Measurements from ENCODE around the gene RBKS. TPM values are rescaled to one million over a fixed set of nuclear protein-coding genes. Genes with fewer than 3 reads are reported as not detected.
"Not testable (repeated sequence)": the region's sequence is repeated elsewhere in the genome, so short reads cannot be mapped to it uniquely, and the experiment has no call there.

RBKS gene
- total and polyA plus RNA-seq, 3 experiments from 2014 or later, result 2.1 to 4.7 (median 2.9) TPM

- Mint-ChIP-seq H3K36me3 (peaks cover 0 to 15% (median 0%) of the 10 kb centered on the region in 3 donors), H3K27me3 (peaks cover 4 to 13% of the 10 kb centered on the region in 2 donors), H3K4me3 (peak overlapping the region in 6 of 7 donors; percentile 1 to 62 (median 9)), H3K9me3 (peaks cover 0 to 4% (median 2%) of the 10 kb centered on the region in 5 donors), H3K4me1 (peaks cover 35 to 53% (median 40%) of the 10 kb centered on the region in 3 donors), H3K27ac (peak overlapping the region in 5 of 8 donors; percentile 24 to 100 (median 38))
- DNase-seq, result no peak
- Histone ChIP-seq H3K27me3 (ENCODE audit: insufficient read depth, low read length, poor library complexity, severe bottlenecking) (no peaks in the 10 kb centered on the region), H3K4me1 (ENCODE audit: insufficient read depth, low read length) (peaks cover 38% of the 10 kb centered on the region), H3K9me3 (ENCODE audit: low read length) (no peaks in the 10 kb centered on the region), H3K4me3 (ENCODE audit: low read length) (no peak overlapping the region), H3K36me3 (ENCODE audit: insufficient read depth, low read length) (no peaks in the 10 kb centered on the region), H3K27ac (ENCODE audit: low read depth, low read length) (no peak overlapping the region)
- ChIA-PET POLR2A (no interaction called here), CTCF (no interaction called here)
Measured at GRCh38 chr2:27888790-27889189, 1.4 kb downstream of the RBKS start.

DNA sequence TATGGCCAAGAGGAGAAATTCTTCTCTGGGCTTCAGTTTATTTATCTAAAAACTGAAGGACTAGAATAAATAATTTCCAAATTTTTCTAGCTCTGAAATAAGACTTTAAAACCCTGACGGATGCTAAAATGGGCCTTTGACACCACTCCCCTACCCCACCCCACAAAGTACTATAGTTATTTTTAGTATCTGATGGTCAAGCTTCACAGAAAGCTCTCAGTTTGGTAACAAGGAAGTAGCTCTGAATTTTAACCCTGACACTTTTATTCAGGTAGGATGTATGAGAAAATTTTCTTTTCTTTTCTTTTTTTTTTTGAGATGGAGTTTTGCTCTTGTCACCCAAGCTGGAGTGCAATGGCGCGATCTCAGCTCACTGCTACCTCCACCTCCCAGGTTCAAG, 2.4 kb downstream of the RBKS start:
- CTCF ChIA-PET, result no interaction called here
- no peak overlapping the region for H3K27ac ChIP-seq (ENCODE audit: low read depth, low read length)
- no peaks in the 10 kb centered on the region for H3K9me3 ChIP-seq (ENCODE audit: low read length)
- no peaks in the 10 kb centered on the region for H3K36me3 ChIP-seq (ENCODE audit: insufficient read depth, low read length)
- POLR2A ChIA-PET, result no interaction called here
- H3K4me1 ChIP-seq (ENCODE audit: insufficient read depth, low read length), result peaks cover 31% of the 10 kb centered on the region
- Mint-ChIP-seq H3K4me1 (peaks cover 30 to 46% (median 32%) of the 10 kb centered on the region in 3 donors), H3K27me3 (peaks cover 4 to 13% of the 10 kb centered on the region in 2 donors), H3K36me3 (peaks cover 0 to 15% (median 0%) of the 10 kb centered on the region in 3 donors), H3K4me3 (no peak overlapping the region), H3K27ac (peak overlapping the region in 1 of 8 donors; percentile 100), H3K9me3 (peaks cover 0 to 4% (median 3%) of the 10 kb centered on the region in 5 donors)
- H3K4me3 ChIP-seq (ENCODE audit: low read length), result no peak overlapping the region
- DNase-seq, result no peak
- no peaks in the 10 kb centered on the region for H3K27me3 ChIP-seq (ENCODE audit: insufficient read depth, low read length, poor library complexity, severe bottlenecking)

GRCh38 chr2:27887111-27887510, 3.1 kb downstream of the RBKS start:
- H3K27ac ChIP-seq (ENCODE audit: low read depth, low read length), result no peak overlapping the region
- ChIA-PET POLR2A (no interaction called here), CTCF (no interaction called here)
- Mint-ChIP-seq H3K9me3 (peaks cover 0 to 4% (median 3%) of the 10 kb centered on the region in 5 donors), H3K27me3 (peaks cover 4 to 13% of the 10 kb centered on the region in 2 donors), H3K27ac (peak overlapping the region in 3 of 8 donors; percentile 64 to 100 (median 65)), H3K36me3 (peaks cover 0 to 15% (median 2%) of the 10 kb centered on the region in 3 donors), H3K4me1 (peaks cover 23 to 38% (median 25%) of the 10 kb centered on the region in 3 donors), H3K4me3 (peak overlapping the region in 1 of 7 donors; percentile 48)
- H3K27me3 ChIP-seq (ENCODE audit: insufficient read depth, low read length, poor library complexity, severe bottlenecking), result no peaks in the 10 kb centered on the region
- no peak overlapping the region for H3K4me3 ChIP-seq (ENCODE audit: low read length)
- no peaks in the 10 kb centered on the region for H3K9me3 ChIP-seq (ENCODE audit: low read length)
- no peaks in the 10 kb centered on the region for H3K36me3 ChIP-seq (ENCODE audit: insufficient read depth, low read length)
- no peak for DNase-seq
- peaks cover 24% of the 10 kb centered on the region for H3K4me1 ChIP-seq (ENCODE audit: insufficient read depth, low read length)

DNA sequence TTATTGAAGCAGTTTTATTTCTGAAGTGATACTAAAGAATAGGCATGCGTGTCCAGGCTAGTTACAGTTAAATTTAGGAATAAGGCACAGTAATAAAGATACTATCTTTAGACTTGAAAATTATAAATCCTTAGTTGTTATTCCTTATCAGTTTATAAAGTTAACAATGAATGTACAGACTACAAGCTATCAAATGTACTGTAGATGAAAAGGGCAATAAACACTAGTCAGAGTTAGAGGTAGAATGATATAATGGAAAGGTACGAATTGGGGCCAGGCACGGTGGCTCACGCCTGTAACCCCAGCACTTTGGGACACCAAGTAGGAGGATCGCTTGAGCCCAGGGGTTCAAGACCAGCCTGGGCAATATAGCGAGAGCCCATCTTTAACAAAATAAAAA, 3.9 kb downstream of the RBKS start:
- Mint-ChIP-seq H3K36me3 (peaks cover 0 to 15% (median 9%) of the 10 kb centered on the region in 3 donors), H3K27ac (peak overlapping the region in 1 of 8 donors; percentile 51), H3K27me3 (peaks cover 4 to 11% of the 10 kb centered on the region in 2 donors), H3K9me3 (peaks cover 0 to 4% (median 4%) of the 10 kb centered on the region in 5 donors), H3K4me1 (peaks cover 16 to 31% (median 17%) of the 10 kb centered on the region in 3 donors), H3K4me3 (peak overlapping the region in 1 of 7 donors; percentile 63)
- H3K4me3 ChIP-seq (ENCODE audit: low read length), result no peak overlapping the region
- no peak overlapping the region for H3K27ac ChIP-seq (ENCODE audit: low read depth, low read length)
- peaks cover 16% of the 10 kb centered on the region for H3K4me1 ChIP-seq (ENCODE audit: insufficient read depth, low read length)
- no peak for DNase-seq
- H3K27me3 ChIP-seq (ENCODE audit: insufficient read depth, low read length, poor library complexity, severe bottlenecking), result no peaks in the 10 kb centered on the region
- CTCF ChIA-PET, result no interaction called here
- no peaks in the 10 kb centered on the region for H3K36me3 ChIP-seq (ENCODE audit: insufficient read depth, low read length)
- POLR2A ChIA-PET, result no interaction called here
- H3K9me3 ChIP-seq (ENCODE audit: low read length), result no peaks in the 10 kb centered on the region

DNA sequence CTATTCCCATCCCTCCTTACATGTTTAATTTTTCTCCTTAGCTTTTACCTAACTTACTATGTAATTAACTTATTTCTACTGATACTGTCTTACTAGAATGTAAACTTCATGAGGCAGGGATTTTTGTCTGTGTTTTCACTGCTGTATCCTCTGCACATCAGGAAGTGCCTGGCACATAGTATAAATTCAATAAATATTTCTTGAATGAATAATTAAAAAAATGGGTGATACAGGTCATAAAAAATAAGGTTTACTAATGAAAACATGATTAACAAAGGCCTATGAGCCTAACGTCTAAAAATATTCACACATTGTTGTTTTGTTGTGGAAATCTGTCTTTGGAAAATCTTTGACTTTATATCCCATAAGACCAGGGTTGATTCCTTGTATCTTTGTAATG, 4.5 kb downstream of the RBKS start:
- peak overlapping the region in 1 of 7 donors; percentile 63 for H3K4me3 Mint-ChIP-seq
- DNase-seq, result no peak
- peaks cover 0 to 4% of the 10 kb centered on the region in 2 donors for H3K27me3 Mint-ChIP-seq
- H3K36me3 Mint-ChIP-seq, result peaks cover 0 to 9% (median 9%) of the 10 kb centered on the region in 3 donors
- Histone ChIP-seq H3K4me3 (ENCODE audit: low read length) (no peak overlapping the region), H3K27me3 (ENCODE audit: insufficient read depth, low read length, poor library complexity, severe bottlenecking) (no peaks in the 10 kb centered on the region), H3K27ac (ENCODE audit: low read depth, low read length) (no peak overlapping the region), H3K36me3 (ENCODE audit: insufficient read depth, low read length) (no peaks in the 10 kb centered on the region), H3K4me1 (ENCODE audit: insufficient read depth, low read length) (peaks cover 10% of the 10 kb centered on the region), H3K9me3 (ENCODE audit: low read length) (no peaks in the 10 kb centered on the region)
- peaks cover 11 to 24% (median 11%) of the 10 kb centered on the region in 3 donors for H3K4me1 Mint-ChIP-seq
- CTCF ChIA-PET, result no interaction called here
- POLR2A ChIA-PET, result no interaction called here
- peaks cover 0 to 4% (median 0%) of the 10 kb centered on the region in 5 donors for H3K9me3 Mint-ChIP-seq
- peak overlapping the region in 3 of 8 donors; percentile 17 to 35 (median 23) for H3K27ac Mint-ChIP-seq

- H3K27ac Mint-ChIP-seq, result peak overlapping the region in 3 of 8 donors; percentile 23 to 67 (median 35)
- ChIA-PET POLR2A (no interaction called here), CTCF (no interaction called here)
- Histone ChIP-seq H3K27ac (ENCODE audit: low read depth, low read length) (no peak overlapping the region), H3K27me3 (ENCODE audit: insufficient read depth, low read length, poor library complexity, severe bottlenecking) (no peaks in the 10 kb centered on the region), H3K4me1 (ENCODE audit: insufficient read depth, low read length) (peaks cover 10% of the 10 kb centered on the region), H3K9me3 (ENCODE audit: low read length) (no peaks in the 10 kb centered on the region), H3K4me3 (ENCODE audit: low read length) (no peak overlapping the region), H3K36me3 (ENCODE audit: insufficient read depth, low read length) (no peaks in the 10 kb centered on the region)
- H3K9me3 Mint-ChIP-seq, result peaks cover 0 to 4% (median 0%) of the 10 kb centered on the region in 5 donors
- DNase-seq, result no peak
- no peak overlapping the region for H3K4me3 Mint-ChIP-seq
- peaks cover 9 to 21% (median 9%) of the 10 kb centered on the region in 3 donors for H3K4me1 Mint-ChIP-seq
- H3K27me3 Mint-ChIP-seq, result peaks cover 0 to 5% of the 10 kb centered on the region in 2 donors
- peaks cover 0 to 13% (median 6%) of the 10 kb centered on the region in 3 donors for H3K36me3 Mint-ChIP-seq
Measured at GRCh38 chr2:27885234-27885633, 5.0 kb downstream of the RBKS start.

DNA sequence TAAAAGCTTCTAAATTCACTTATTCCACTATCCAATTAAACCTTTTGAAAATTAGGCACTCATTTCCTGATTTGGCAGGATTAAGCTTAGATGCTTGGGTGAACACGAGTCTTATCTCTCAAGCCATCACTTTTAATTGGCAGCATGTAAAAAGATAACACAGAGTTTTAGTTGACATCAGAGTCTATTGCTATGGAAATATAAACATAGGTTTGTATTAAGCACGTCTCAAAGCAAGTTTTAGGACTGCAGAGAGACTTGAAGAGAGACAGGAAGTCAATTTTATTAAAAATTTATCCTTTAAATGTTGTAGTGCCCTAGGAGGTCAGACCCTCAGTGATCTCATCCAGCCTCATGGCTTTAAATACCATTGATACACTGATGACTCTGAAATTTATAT, 5.6 kb downstream of the RBKS start:
- peaks cover 2 to 15% (median 3%) of the 10 kb centered on the region in 3 donors for H3K4me1 Mint-ChIP-seq
- H3K9me3 Mint-ChIP-seq, result peaks cover 0 to 4% (median 0%) of the 10 kb centered on the region in 5 donors
- Histone ChIP-seq H3K27me3 (ENCODE audit: insufficient read depth, low read length, poor library complexity, severe bottlenecking) (no peaks in the 10 kb centered on the region), H3K4me1 (ENCODE audit: insufficient read depth, low read length) (peaks cover 7% of the 10 kb centered on the region), H3K36me3 (ENCODE audit: insufficient read depth, low read length) (no peaks in the 10 kb centered on the region), H3K4me3 (ENCODE audit: low read length) (no peak overlapping the region), H3K27ac (ENCODE audit: low read depth, low read length) (no peak overlapping the region), H3K9me3 (ENCODE audit: low read length) (no peaks in the 10 kb centered on the region)
- H3K36me3 Mint-ChIP-seq, result peaks cover 0 to 17% (median 0%) of the 10 kb centered on the region in 3 donors
- ChIA-PET POLR2A (no interaction called here), CTCF (no interaction called here)
- H3K4me3 Mint-ChIP-seq, result no peak overlapping the region
- no peak for DNase-seq
- H3K27me3 Mint-ChIP-seq, result peaks cover 0 to 2% of the 10 kb centered on the region in 2 donors
- no peak overlapping the region for H3K27ac Mint-ChIP-seq

GRCh38 chr2:27882584-27882922, 7.6 kb downstream of the RBKS start:
- H3K4me1 Mint-ChIP-seq; H3K9me3 Mint-ChIP-seq; H3K36me3 ChIP-seq (ENCODE audit: insufficient read depth, low read length); H3K4me3 ChIP-seq (ENCODE audit: low read length); H3K9me3 ChIP-seq (ENCODE audit: low read length); POLR2A ChIA-PET; DNase-seq; H3K27ac Mint-ChIP-seq; H3K4me1 ChIP-seq (ENCODE audit: insufficient read depth, low read length); H3K27me3 Mint-ChIP-seq; H3K27me3 ChIP-seq (ENCODE audit: insufficient read depth, low read length, poor library complexity, severe bottlenecking); H3K4me3 Mint-ChIP-seq; H3K27ac ChIP-seq (ENCODE audit: low read depth, low read length): not testable (repeated sequence)
- peaks cover 0 to 23% (median 0%) of the 10 kb centered on the region in 3 donors for H3K36me3 Mint-ChIP-seq
- CTCF ChIA-PET, result interaction anchor here (1.3 kb wide), 1 partner anchor 179 kb away, joined by 3 read pairs; no protein-coding TSS in a partner anchor

Measured in CD8-positive, alpha-beta memory T cell (primary cell).